ENCODE results near the gene TULP4.
"Not testable (repeated sequence)": the region's sequence is repeated elsewhere in the genome, so short reads cannot be mapped to it uniquely, and the experiment has no call there.

The TULP4 gene

GRCh38 chr6:158312165-158312564 lies at the start of gene TULP4:
Gene TULP4 (plus strand): TSS chr6:158312465. CDS start chr6:158314017, 1,552 bp downstream.
- no peak for DNase-seq

GRCh38 chr6:158262755-158263154 lies 49.5 kb upstream of the TULP4 start:
- no peak for DNase-seq

GRCh38 chr6:158264180-158264579 lies 48.1 kb upstream of the TULP4 start:
- no peak for DNase-seq

GRCh38 chr6:158266131-158266530 lies 46.1 kb upstream of the TULP4 start:
- DNase-seq = no peak

GRCh38 chr6:158268361-158269147 lies 43.7 kb upstream of the TULP4 start:
- DNase-seq = no peak

- no peak for DNase-seq
Measured at GRCh38 chr6:158269657-158270056, 42.6 kb upstream of the TULP4 start.

GRCh38 chr6:158270389-158271127 lies 41.7 kb upstream of the TULP4 start:
- DNase-seq = no peak

- no peak for DNase-seq
Measured at GRCh38 chr6:158272324-158272723, 39.9 kb upstream of the TULP4 start.

- no peak for DNase-seq
Measured at GRCh38 chr6:158278004-158278403, 34.3 kb upstream of the TULP4 start.

GRCh38 chr6:158279615-158280014 lies 32.6 kb upstream of the TULP4 start:
- DNase-seq = no peak

- DNase-seq = no peak
Measured at GRCh38 chr6:158283304-158283980, 28.8 kb upstream of the TULP4 start.

GRCh38 chr6:158284007-158284875 lies 28.0 kb upstream of the TULP4 start:
- no peak for DNase-seq

- DNase-seq = no peak
Measured at GRCh38 chr6:158284876-158285655, 27.2 kb upstream of the TULP4 start.

- no peak for DNase-seq
Measured at GRCh38 chr6:158285656-158286021, 26.6 kb upstream of the TULP4 start.

- DNase-seq = no peak
Measured at GRCh38 chr6:158286413-158286812, 25.9 kb upstream of the TULP4 start.

GRCh38 chr6:158287047-158287446 lies 25.2 kb upstream of the TULP4 start:
- no peak for DNase-seq

- no peak for DNase-seq
Measured at GRCh38 chr6:158290040-158290439, 22.2 kb upstream of the TULP4 start.

GRCh38 chr6:158290659-158291058 lies 21.6 kb upstream of the TULP4 start:
- DNase-seq = peak; percentile 51

- DNase-seq = no peak
Measured at GRCh38 chr6:158292016-158292415, 20.2 kb upstream of the TULP4 start.

- no peak for DNase-seq
Measured at GRCh38 chr6:158293122-158293521, 19.1 kb upstream of the TULP4 start.

- DNase-seq = not testable (repeated sequence)
Measured at GRCh38 chr6:158295976-158296853, 16.1 kb upstream of the TULP4 start.
